Hepatocyte (in vitro differentiated cells): ENCODE data around the gene RNF11. TPM values are rescaled to one million over a fixed set of nuclear protein-coding genes. Genes with fewer than 3 reads are reported as not detected.
A peak's percentile ranks its signal among the peaks of the same experiment; 100 is the strongest.

Experiments used
- DNase-seq: peaks from one replicate; pipeline ENCODE4 v3.0.0-alpha.2; 2016; ENCODE audit warnings: low spot score
- H2AFZ ChIP-seq: fragments of 200-600 bp; sonication (generic); 2 replicates; pipeline ENCODE4 v1.6.0; 2016; ENCODE audit warnings: antibody characterized with exemption, mild to moderate bottlenecking
- H3K27ac ChIP-seq: fragments of 200-600 bp; sonication (generic); 2 replicates; pipeline ENCODE4 v1.5.1; 2016; ENCODE audit warnings: mild to moderate bottlenecking
- H3K27me3 ChIP-seq: fragments of 200-600 bp; sonication (generic); 2 replicates; pipeline ENCODE4 v1.6.1; 2016
- H3K36me3 ChIP-seq: fragments of 200-600 bp; sonication (generic); replicated peaks from 2 replicates; pipeline ENCODE4 v1.5.1; 2016; ENCODE audit warnings: low read depth; ENCODE audit not compliant: insufficient read depth
- H3K4me1 ChIP-seq: fragments of 200-600 bp; sonication (generic); 2 replicates; pipeline ENCODE4 v1.5.1; 2016; ENCODE audit warnings: mild to moderate bottlenecking, moderate library complexity; ENCODE audit not compliant: insufficient read depth
- H3K4me2 ChIP-seq: fragments of 200-600 bp; sonication (generic); 2 replicates; pipeline ENCODE4 v1.6.0; 2016
- H3K4me3 ChIP-seq: fragments of 200-600 bp; sonication (generic); 2 replicates; pipeline ENCODE4 v1.5.1; 2016; ENCODE audit warnings: mild to moderate bottlenecking
- H3K79me2 ChIP-seq: fragments of 200-600 bp; sonication (generic); 2 replicates; pipeline ENCODE4 v1.6.0; 2017; ENCODE audit warnings: mild to moderate bottlenecking
- H3K9me2 ChIP-seq: fragments of 200-600 bp; sonication (generic); replicated peaks from 2 replicates; pipeline ENCODE4 v1.6.0; 2017; ENCODE audit warnings: mild to moderate bottlenecking; ENCODE audit not compliant: insufficient read depth
- H3K9me3 ChIP-seq: fragments of 200-600 bp; sonication (generic); 2 replicates; pipeline ENCODE4 v1.5.1; 2016; ENCODE audit warnings: low read depth, mild to moderate bottlenecking
- H4K20me1 ChIP-seq: fragments of 200-600 bp; sonication (generic); 2 replicates; pipeline ENCODE4 v1.6.0; 2016; ENCODE audit warnings: mild to moderate bottlenecking; ENCODE audit not compliant: insufficient read depth, poor library complexity, severe bottlenecking
- EZH2 ChIP-seq: fragments of 200-600 bp; sonication (generic); IDR thresholded peaks from 2 replicates; pipeline ENCODE4 v1.6.1; 2016; ENCODE audit warnings: antibody characterized with exemption, mild to moderate bottlenecking, borderline replicate concordance
- EZH2phosphoT487 ChIP-seq: fragments of 200-600 bp; sonication (generic); IDR thresholded peaks from one replicate; pipeline ENCODE4 v1.6.1; 2018; ENCODE audit warnings: antibody characterized with exemption, mild to moderate bottlenecking, low read depth, moderate library complexity; ENCODE audit not compliant: unreplicated experiment, severe bottlenecking
- WGBS: methylation state at CpG from one replicate; pipeline ENCODE4 v1.1.6; 2016; ENCODE audit warnings: low lambda C conversion rate; ENCODE audit errors: missing lambda C conversion rate; 5-methylcytosine and 5-hydroxymethylcytosine counted together
- polyA plus RNA-seq: library from polyadenylated mRNA; unstranded; fragments of >200 nt; fragmentation: Nextera tagmentation; extraction: Ambion mirVana; gene quantifications from 2 replicates; pipeline ENCODE4 v1.2.1, GENCODE V29; 2016
- total RNA-seq: library from RNA; depleted of rRNA; stranded (reverse); fragments of >200 nt; gene quantifications from 2 replicates; pipeline ENCODE4 v1.2.3, GENCODE V29; 2014
- TF ChIP-seq, protein P1 (sequence below): fragments of 200-600 bp; sonication (generic); IDR thresholded peaks from 2 replicates; pipeline ENCODE4 v1.5.1; 2016; ENCODE audit warnings: antibody characterized with exemption, mild to moderate bottlenecking; ENCODE audit not compliant: poor library complexity

RNF11 gene
- total and polyA plus RNA-seq, 2 experiments from 2014 or later, result 55.9 to 99.8 TPM

DNA sequence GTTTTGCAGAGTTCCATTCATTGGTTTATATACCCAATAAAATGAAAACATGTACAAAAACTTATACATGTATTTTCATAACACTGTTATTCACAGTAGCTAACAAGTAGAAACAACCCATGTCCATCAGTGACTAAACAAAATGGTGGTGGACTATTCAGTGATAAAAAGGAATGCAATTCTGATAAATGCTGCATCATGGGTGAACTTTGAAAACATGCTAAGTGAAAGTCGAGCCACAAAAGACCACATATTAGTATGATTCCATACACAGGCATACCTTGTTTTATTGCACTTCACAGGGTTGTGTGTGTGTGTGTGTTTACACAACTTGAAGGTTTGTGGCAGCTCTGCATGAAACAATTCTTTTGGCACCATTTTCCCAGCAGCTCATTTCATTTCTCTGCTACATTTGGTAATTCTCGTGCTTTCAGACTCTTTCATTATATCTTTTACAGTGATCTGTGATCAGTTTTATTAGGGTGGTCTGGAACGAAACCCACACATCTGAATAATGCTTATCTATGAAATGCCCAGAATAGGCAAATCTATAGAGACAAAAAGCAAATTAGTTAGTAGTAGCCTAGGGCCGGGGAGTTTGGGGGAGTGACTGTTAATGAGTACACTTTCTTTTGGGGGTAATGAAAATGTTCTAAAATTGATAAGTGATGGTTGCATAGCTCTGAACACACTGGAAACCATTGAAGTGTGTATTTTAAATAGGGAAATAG lies 27.2 kb downstream of the RNF11 start:
- no peak overlapping the region for H3K4me2 ChIP-seq
- WGBS, result 76% methylated on average over 4 of the region's 4 CpGs

DNA sequence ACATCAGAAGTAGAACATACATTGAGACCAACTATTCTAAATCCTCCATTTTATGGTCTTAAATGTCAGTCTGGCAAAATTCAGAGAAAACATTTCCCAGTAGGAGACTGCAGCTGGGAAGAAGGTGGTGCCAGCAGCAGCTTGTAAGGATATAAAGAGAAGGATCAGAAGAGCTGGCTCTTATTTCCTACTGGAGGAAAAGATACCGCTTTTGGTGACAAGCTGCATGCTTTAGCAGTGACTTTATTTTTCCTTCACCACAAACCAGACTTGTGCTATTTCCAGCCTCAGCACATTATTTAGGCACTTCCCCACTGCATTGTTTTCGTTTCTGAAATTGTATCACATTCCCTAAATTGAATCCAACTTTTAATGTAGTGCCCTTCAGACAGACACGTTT lies 28.4 kb downstream of the RNF11 start:
- Histone ChIP-seq H3K4me2 (no peak overlapping the region), H3K4me3 (no peak overlapping the region), H3K4me1 (peaks cover 5% of the 10 kb centered on the region), H3K36me3 (no peaks in the 10 kb centered on the region), H3K27me3 (no peaks in the 10 kb centered on the region), H3K9me3 (no peaks in the 10 kb centered on the region), H3K27ac (peak overlapping the region; percentile 29), H2AFZ (no peak overlapping the region), H3K79me2 (peaks cover 96% of the 10 kb centered on the region), H4K20me1 (peaks cover 93% of the 10 kb centered on the region), H3K9me2 (no peaks in the 10 kb centered on the region)
- TF ChIP-seq EZH2phosphoT487 (no peak), EZH2 (no peak)
- TF ChIP-seq, protein P1, sequence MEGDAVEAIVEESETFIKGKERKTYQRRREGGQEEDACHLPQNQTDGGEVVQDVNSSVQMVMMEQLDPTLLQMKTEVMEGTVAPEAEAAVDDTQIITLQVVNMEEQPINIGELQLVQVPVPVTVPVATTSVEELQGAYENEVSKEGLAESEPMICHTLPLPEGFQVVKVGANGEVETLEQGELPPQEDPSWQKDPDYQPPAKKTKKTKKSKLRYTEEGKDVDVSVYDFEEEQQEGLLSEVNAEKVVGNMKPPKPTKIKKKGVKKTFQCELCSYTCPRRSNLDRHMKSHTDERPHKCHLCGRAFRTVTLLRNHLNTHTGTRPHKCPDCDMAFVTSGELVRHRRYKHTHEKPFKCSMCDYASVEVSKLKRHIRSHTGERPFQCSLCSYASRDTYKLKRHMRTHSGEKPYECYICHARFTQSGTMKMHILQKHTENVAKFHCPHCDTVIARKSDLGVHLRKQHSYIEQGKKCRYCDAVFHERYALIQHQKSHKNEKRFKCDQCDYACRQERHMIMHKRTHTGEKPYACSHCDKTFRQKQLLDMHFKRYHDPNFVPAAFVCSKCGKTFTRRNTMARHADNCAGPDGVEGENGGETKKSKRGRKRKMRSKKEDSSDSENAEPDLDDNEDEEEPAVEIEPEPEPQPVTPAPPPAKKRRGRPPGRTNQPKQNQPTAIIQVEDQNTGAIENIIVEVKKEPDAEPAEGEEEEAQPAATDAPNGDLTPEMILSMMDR, result no peak
- 65% methylated on average over 3 of the region's 3 CpGs for WGBS
- peak; percentile 31 for DNase-seq

More for the DNA sequence above, 27.2 kb downstream of the RNF11 start:
- TF ChIP-seq, protein P1, result no peak
- TF ChIP-seq EZH2 (no peak), EZH2phosphoT487 (no peak)
- Histone ChIP-seq H3K27ac (no peak overlapping the region), H3K79me2 (peaks cover 96% of the 10 kb centered on the region), H3K36me3 (no peaks in the 10 kb centered on the region), H3K4me3 (no peak overlapping the region), H3K9me3 (no peaks in the 10 kb centered on the region), H3K27me3 (no peaks in the 10 kb centered on the region), H3K9me2 (no peaks in the 10 kb centered on the region), H2AFZ (no peak overlapping the region), H4K20me1 (peaks cover 93% of the 10 kb centered on the region), H3K4me1 (peaks cover 5% of the 10 kb centered on the region)
- no peak for DNase-seq

GRCh38 chr1:51265618-51266017 lies 29.5 kb downstream of the RNF11 start:
- H3K4me3 ChIP-seq, result no peak overlapping the region
- H3K27ac ChIP-seq, result no peak overlapping the region
- H4K20me1 ChIP-seq, result peaks cover 86% of the 10 kb centered on the region
- TF ChIP-seq EZH2phosphoT487 (no peak), EZH2 (no peak)
- TF ChIP-seq, protein P1, result no peak
- no peak overlapping the region for H3K4me2 ChIP-seq
- WGBS, result 93% methylated on average over 4 of the region's 4 CpGs
- H3K4me1 ChIP-seq, result peaks cover 5% of the 10 kb centered on the region
- no peaks in the 10 kb centered on the region for H3K9me2 ChIP-seq
- no peaks in the 10 kb centered on the region for H3K9me3 ChIP-seq
- H3K79me2 ChIP-seq, result peaks cover 93% of the 10 kb centered on the region
- H3K27me3 ChIP-seq, result no peaks in the 10 kb centered on the region
- H3K36me3 ChIP-seq, result no peaks in the 10 kb centered on the region
- no peak for DNase-seq
- no peak overlapping the region for H2AFZ ChIP-seq
